Measurements from ENCODE around the gene PHYHD1.

The PHYHD1 gene

DNA sequence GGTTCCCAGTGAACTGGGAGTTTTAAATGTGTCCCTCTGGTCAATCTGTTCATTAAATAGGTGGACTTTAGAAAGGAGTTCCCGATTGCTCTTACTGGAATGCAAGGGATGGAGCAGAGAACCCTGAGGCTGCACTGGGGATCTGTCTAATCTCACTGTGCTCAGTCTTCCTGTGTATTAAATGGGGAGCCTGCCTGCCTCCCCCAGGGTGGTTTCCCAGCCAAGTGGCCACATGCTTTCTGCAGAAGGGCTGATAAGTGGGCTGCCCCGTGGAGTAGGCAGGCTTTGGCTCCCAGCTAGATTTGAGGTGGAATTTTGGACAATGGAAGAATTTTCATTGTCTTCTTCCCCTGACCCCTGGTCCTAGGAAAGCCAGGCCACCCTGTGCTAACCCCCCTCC is 14.0 kb upstream of the PHYHD1 start:
- Histone ChIP-seq H3K27me3 (ENCODE audit: insufficient read depth, poor library complexity, severe bottlenecking) (no peaks in the 10 kb centered on the region), H3K27ac (replicated peaks) (no peak overlapping the region), H3K4me3 (replicated peaks; ENCODE audit: insufficient read depth, low read length) (no peak overlapping the region)
- no peak for DNase-seq (ENCODE audit: low read depth in 1 of 2, low spot score in 1 of 2)
- TF ChIP-seq SPI1 (IDR thresholded peaks at IDR 0.05; ENCODE audit: borderline replicate concordance, low read depth) (no peak), POLR2AphosphoS5 (IDR thresholded peaks at IDR 0.05; ENCODE audit: low read depth) (no peak), GABPA (IDR thresholded peaks at IDR 0.05; ENCODE audit: low read depth) (no peak)
- TF ChIP-seq, protein P1, sequence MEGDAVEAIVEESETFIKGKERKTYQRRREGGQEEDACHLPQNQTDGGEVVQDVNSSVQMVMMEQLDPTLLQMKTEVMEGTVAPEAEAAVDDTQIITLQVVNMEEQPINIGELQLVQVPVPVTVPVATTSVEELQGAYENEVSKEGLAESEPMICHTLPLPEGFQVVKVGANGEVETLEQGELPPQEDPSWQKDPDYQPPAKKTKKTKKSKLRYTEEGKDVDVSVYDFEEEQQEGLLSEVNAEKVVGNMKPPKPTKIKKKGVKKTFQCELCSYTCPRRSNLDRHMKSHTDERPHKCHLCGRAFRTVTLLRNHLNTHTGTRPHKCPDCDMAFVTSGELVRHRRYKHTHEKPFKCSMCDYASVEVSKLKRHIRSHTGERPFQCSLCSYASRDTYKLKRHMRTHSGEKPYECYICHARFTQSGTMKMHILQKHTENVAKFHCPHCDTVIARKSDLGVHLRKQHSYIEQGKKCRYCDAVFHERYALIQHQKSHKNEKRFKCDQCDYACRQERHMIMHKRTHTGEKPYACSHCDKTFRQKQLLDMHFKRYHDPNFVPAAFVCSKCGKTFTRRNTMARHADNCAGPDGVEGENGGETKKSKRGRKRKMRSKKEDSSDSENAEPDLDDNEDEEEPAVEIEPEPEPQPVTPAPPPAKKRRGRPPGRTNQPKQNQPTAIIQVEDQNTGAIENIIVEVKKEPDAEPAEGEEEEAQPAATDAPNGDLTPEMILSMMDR (IDR thresholded peaks at IDR 0.05; ENCODE audit: insufficient read depth, low read length), result no peak
- TF ChIP-seq, protein P2, sequence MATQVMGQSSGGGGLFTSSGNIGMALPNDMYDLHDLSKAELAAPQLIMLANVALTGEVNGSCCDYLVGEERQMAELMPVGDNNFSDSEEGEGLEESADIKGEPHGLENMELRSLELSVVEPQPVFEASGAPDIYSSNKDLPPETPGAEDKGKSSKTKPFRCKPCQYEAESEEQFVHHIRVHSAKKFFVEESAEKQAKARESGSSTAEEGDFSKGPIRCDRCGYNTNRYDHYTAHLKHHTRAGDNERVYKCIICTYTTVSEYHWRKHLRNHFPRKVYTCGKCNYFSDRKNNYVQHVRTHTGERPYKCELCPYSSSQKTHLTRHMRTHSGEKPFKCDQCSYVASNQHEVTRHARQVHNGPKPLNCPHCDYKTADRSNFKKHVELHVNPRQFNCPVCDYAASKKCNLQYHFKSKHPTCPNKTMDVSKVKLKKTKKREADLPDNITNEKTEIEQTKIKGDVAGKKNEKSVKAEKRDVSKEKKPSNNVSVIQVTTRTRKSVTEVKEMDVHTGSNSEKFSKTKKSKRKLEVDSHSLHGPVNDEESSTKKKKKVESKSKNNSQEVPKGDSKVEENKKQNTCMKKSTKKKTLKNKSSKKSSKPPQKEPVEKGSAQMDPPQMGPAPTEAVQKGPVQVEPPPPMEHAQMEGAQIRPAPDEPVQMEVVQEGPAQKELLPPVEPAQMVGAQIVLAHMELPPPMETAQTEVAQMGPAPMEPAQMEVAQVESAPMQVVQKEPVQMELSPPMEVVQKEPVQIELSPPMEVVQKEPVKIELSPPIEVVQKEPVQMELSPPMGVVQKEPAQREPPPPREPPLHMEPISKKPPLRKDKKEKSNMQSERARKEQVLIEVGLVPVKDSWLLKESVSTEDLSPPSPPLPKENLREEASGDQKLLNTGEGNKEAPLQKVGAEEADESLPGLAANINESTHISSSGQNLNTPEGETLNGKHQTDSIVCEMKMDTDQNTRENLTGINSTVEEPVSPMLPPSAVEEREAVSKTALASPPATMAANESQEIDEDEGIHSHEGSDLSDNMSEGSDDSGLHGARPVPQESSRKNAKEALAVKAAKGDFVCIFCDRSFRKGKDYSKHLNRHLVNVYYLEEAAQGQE (IDR thresholded peaks at IDR 0.05; ENCODE audit: insufficient replicate concordance, low read depth), result no peak

DNA sequence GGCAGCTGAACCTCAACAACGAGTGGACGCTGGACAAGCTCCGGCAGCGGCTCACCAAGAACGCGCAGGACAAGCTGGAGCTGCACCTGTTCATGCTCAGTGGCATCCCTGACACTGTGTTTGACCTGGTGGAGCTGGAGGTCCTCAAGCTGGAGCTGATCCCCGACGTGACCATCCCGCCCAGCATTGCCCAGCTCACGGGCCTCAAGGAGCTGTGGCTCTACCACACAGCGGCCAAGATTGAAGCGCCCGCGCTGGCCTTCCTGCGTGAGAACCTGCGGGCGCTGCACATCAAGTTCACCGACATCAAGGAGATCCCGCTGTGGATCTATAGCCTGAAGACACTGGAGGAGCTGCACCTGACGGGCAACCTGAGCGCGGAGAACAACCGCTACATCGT is 12.4 kb upstream of the PHYHD1 start:
- Histone ChIP-seq H3K4me3 (replicated peaks; ENCODE audit: insufficient read depth, low read length) (no peak overlapping the region), H3K27ac (replicated peaks) (no peak overlapping the region), H3K27me3 (ENCODE audit: insufficient read depth, poor library complexity, severe bottlenecking) (no peaks in the 10 kb centered on the region)
- no peak for DNase-seq (ENCODE audit: low read depth in 1 of 2, low spot score in 1 of 2)
- no peak for TF ChIP-seq SPI1 (IDR thresholded peaks at IDR 0.05; ENCODE audit: borderline replicate concordance, low read depth)
- TF ChIP-seq, protein P1 (IDR thresholded peaks at IDR 0.05; ENCODE audit: insufficient read depth, low read length), result no peak

DNA sequence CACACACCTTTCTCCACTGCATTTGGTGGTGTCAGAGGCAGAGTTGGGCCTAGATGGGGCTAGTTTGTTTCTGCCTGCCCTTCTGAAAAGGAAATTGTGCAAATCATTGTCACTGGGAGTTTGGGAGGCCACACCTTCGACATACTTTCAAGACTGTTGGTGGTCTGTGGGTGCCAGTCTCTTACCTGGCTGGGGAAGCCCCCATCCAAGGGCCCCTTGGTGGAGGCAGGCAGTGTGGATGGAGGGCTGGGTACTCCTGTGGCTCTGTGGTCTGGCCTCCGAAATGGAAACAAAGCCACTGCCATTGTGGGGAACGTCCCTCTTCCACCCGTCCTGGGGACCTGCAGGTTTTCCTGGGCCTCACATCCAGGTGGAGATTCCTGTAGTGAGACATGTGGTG is 10.9 kb upstream of the PHYHD1 start:
- H3K4me3 ChIP-seq (replicated peaks; ENCODE audit: insufficient read depth, low read length), result no peak overlapping the region
- DNase-seq (ENCODE audit: low read depth in 1 of 2, low spot score in 1 of 2), result no peak
- H3K27me3 ChIP-seq (ENCODE audit: insufficient read depth, poor library complexity, severe bottlenecking), result no peaks in the 10 kb centered on the region
- H3K27ac ChIP-seq (replicated peaks), result no peak overlapping the region
- no peak for TF ChIP-seq POLR2AphosphoS5 (IDR thresholded peaks at IDR 0.05; ENCODE audit: low read depth)
- no peak for TF ChIP-seq SPI1 (IDR thresholded peaks at IDR 0.05; ENCODE audit: borderline replicate concordance, low read depth)
- TF ChIP-seq, protein P1 (IDR thresholded peaks at IDR 0.05; ENCODE audit: insufficient read depth, low read length), result no peak
- TF ChIP-seq GABPA (IDR thresholded peaks at IDR 0.05; ENCODE audit: low read depth), result no peak
- TF ChIP-seq, protein P2 (IDR thresholded peaks at IDR 0.05; ENCODE audit: insufficient replicate concordance, low read depth), result no peak

DNA sequence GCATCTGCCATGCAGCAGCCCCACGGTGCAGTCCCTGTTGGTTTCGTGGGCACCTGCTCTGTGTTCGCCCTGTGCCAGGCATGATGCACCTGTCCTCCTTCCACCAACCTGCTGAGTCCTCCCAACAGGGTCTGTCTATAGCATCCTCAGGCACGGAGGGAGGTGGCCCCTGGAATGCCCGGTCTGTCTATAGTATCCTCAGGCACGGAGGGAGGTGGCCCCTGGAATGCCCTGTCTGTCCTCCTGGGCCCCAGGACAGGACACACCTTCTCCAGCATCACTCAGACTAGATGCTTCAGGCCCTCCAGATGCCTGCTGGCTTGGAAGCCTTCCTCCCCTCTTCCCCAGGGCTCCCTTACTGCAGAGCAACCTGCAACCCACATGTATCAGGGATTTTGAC is 9.9 kb upstream of the PHYHD1 start:
- no peak for DNase-seq (ENCODE audit: low read depth in 1 of 2, low spot score in 1 of 2)
- Histone ChIP-seq H3K27me3 (ENCODE audit: insufficient read depth, poor library complexity, severe bottlenecking) (no peaks in the 10 kb centered on the region), H3K4me3 (replicated peaks; ENCODE audit: insufficient read depth, low read length) (no peak overlapping the region), H3K27ac (replicated peaks) (no peak overlapping the region)
- TF ChIP-seq SPI1 (IDR thresholded peaks at IDR 0.05; ENCODE audit: borderline replicate concordance, low read depth) (no peak), POLR2AphosphoS5 (IDR thresholded peaks at IDR 0.05; ENCODE audit: low read depth) (no peak), GABPA (IDR thresholded peaks at IDR 0.05; ENCODE audit: low read depth) (no peak)
- TF ChIP-seq, protein P1 (IDR thresholded peaks at IDR 0.05; ENCODE audit: insufficient read depth, low read length), result no peak
- TF ChIP-seq, protein P2 (IDR thresholded peaks at IDR 0.05; ENCODE audit: insufficient replicate concordance, low read depth), result no peak
